ENCODE data around the gene SLC40A1.
"Not testable (repeated sequence)": the region's sequence is repeated elsewhere in the genome, so short reads cannot be mapped to it uniquely, and the experiment has no call there.

SLC40A1 gene

GRCh38 chr2:189614585-189614984 is 34.0 kb upstream of the SLC40A1 start:
- Histone ChIP-seq H3K4me3 (ENCODE audit: low read depth in 1 of 5, low read length in 5 of 5) (no peak overlapping the region), H3K36me3 (ENCODE audit: control insufficient read depth in 5 of 5, insufficient read depth in 5 of 5, low read length in 5 of 5) (no peaks in the 10 kb centered on the region), H3K9ac (ENCODE audit: low read length in 5 of 5) (no peak overlapping the region), H3K27me3 (ENCODE audit: control insufficient read depth in 5 of 5, insufficient read depth in 4 of 5, low read length in 5 of 5) (no peaks in the 10 kb centered on the region), H3K4me1 (ENCODE audit: control insufficient read depth in 5 of 5, insufficient read depth in 5 of 5, low read length in 5 of 5) (peaks cover 0 to 24% (median 15%) of the 10 kb centered on the region in 5 donors), H3K9me3 (ENCODE audit: control insufficient read depth in 5 of 5, low read length in 5 of 5) (no peaks in the 10 kb centered on the region), H3K27ac (ENCODE audit: low read depth, low read length) (no peak overlapping the region)

GRCh38 chr2:189613650-189614420 is 33.2 kb upstream of the SLC40A1 start:
- Histone ChIP-seq H3K27me3 (ENCODE audit: control insufficient read depth in 5 of 5, insufficient read depth in 4 of 5, low read length in 5 of 5) (no peaks in the 10 kb centered on the region), H3K9me3 (ENCODE audit: control insufficient read depth in 5 of 5, low read length in 5 of 5) (no peaks in the 10 kb centered on the region), H3K9ac (ENCODE audit: low read length in 5 of 5) (no peak overlapping the region), H3K27ac (ENCODE audit: low read depth, low read length) (peak overlapping the region; percentile 47), H3K4me3 (ENCODE audit: low read depth in 1 of 5, low read length in 5 of 5) (peak overlapping the region in 1 of 5 donors; percentile 73), H3K36me3 (ENCODE audit: control insufficient read depth in 5 of 5, insufficient read depth in 5 of 5, low read length in 5 of 5) (no peaks in the 10 kb centered on the region), H3K4me1 (ENCODE audit: control insufficient read depth in 5 of 5, insufficient read depth in 5 of 5, low read length in 5 of 5) (peaks cover 0 to 29% (median 17%) of the 10 kb centered on the region in 5 donors)

GRCh38 chr2:189613077-189613636 is 32.6 kb upstream of the SLC40A1 start:
- peak overlapping the region; percentile 47 for H3K27ac ChIP-seq (ENCODE audit: low read depth, low read length)

GRCh38 chr2:189610700-189611099 is 30.1 kb upstream of the SLC40A1 start:
- Histone ChIP-seq H3K4me3 (ENCODE audit: low read depth in 1 of 5, low read length in 5 of 5) (no peak overlapping the region), H3K36me3 (ENCODE audit: control insufficient read depth in 5 of 5, insufficient read depth in 5 of 5, low read length in 5 of 5) (no peaks in the 10 kb centered on the region), H3K9me3 (ENCODE audit: control insufficient read depth in 5 of 5, low read length in 5 of 5) (no peaks in the 10 kb centered on the region), H3K9ac (ENCODE audit: low read length in 5 of 5) (no peak overlapping the region), H3K27ac (ENCODE audit: low read depth, low read length) (no peak overlapping the region), H3K27me3 (ENCODE audit: control insufficient read depth in 5 of 5, insufficient read depth in 4 of 5, low read length in 5 of 5) (no peaks in the 10 kb centered on the region), H3K4me1 (ENCODE audit: control insufficient read depth in 5 of 5, insufficient read depth in 5 of 5, low read length in 5 of 5) (peaks cover 0 to 29% (median 17%) of the 10 kb centered on the region in 5 donors)

More at GRCh38 chr2:189613077-189613636, 32.6 kb upstream of the SLC40A1 start:
- Histone ChIP-seq H3K9ac (ENCODE audit: low read length in 5 of 5) (peak overlapping the region in 2 of 5 donors; percentile 41 to 44), H3K4me3 (ENCODE audit: low read depth in 1 of 5, low read length in 5 of 5) (peak overlapping the region; percentile 47 to 73 (median 54)), H3K9me3 (ENCODE audit: control insufficient read depth in 5 of 5, low read length in 5 of 5) (no peaks in the 10 kb centered on the region), H3K27me3 (ENCODE audit: control insufficient read depth in 5 of 5, insufficient read depth in 4 of 5, low read length in 5 of 5) (no peaks in the 10 kb centered on the region), H3K4me1 (ENCODE audit: control insufficient read depth in 5 of 5, insufficient read depth in 5 of 5, low read length in 5 of 5) (peaks cover 0 to 29% (median 17%) of the 10 kb centered on the region in 5 donors), H3K36me3 (ENCODE audit: control insufficient read depth in 5 of 5, insufficient read depth in 5 of 5, low read length in 5 of 5) (no peaks in the 10 kb centered on the region)

- H3K27me3 ChIP-seq (ENCODE audit: control insufficient read depth in 5 of 5, insufficient read depth in 4 of 5, low read length in 5 of 5) = no peaks in the 10 kb centered on the region
- peaks cover 0 to 29% (median 17%) of the 10 kb centered on the region in 5 donors for H3K4me1 ChIP-seq (ENCODE audit: control insufficient read depth in 5 of 5, insufficient read depth in 5 of 5, low read length in 5 of 5)
- H3K9ac ChIP-seq (ENCODE audit: low read length in 5 of 5) = no peak overlapping the region
- no peak overlapping the region for H3K4me3 ChIP-seq (ENCODE audit: low read depth in 1 of 5, low read length in 5 of 5)
- H3K9me3 ChIP-seq (ENCODE audit: control insufficient read depth in 5 of 5, low read length in 5 of 5) = no peaks in the 10 kb centered on the region
- H3K27ac ChIP-seq (ENCODE audit: low read depth, low read length) = peak overlapping the region; percentile 27
- no peaks in the 10 kb centered on the region for H3K36me3 ChIP-seq (ENCODE audit: control insufficient read depth in 5 of 5, insufficient read depth in 5 of 5, low read length in 5 of 5)
Observed at GRCh38 chr2:189609853-189610252, 29.3 kb upstream of the SLC40A1 start.

- Histone ChIP-seq H3K36me3 (ENCODE audit: control insufficient read depth in 5 of 5, insufficient read depth in 5 of 5, low read length in 5 of 5) (no peaks in the 10 kb centered on the region), H3K9ac (ENCODE audit: low read length in 5 of 5) (no peak overlapping the region), H3K9me3 (ENCODE audit: control insufficient read depth in 5 of 5, low read length in 5 of 5) (no peaks in the 10 kb centered on the region), H3K4me3 (ENCODE audit: low read depth in 1 of 5, low read length in 5 of 5) (no peak overlapping the region), H3K4me1 (ENCODE audit: control insufficient read depth in 5 of 5, insufficient read depth in 5 of 5, low read length in 5 of 5) (peaks cover 0 to 29% (median 17%) of the 10 kb centered on the region in 5 donors), H3K27ac (ENCODE audit: low read depth, low read length) (peak overlapping the region; percentile 27), H3K27me3 (ENCODE audit: control insufficient read depth in 5 of 5, insufficient read depth in 4 of 5, low read length in 5 of 5) (no peaks in the 10 kb centered on the region)
Observed at GRCh38 chr2:189609423-189609816, 28.8 kb upstream of the SLC40A1 start.

- Histone ChIP-seq H3K9me3 (ENCODE audit: control insufficient read depth in 5 of 5, low read length in 5 of 5) (no peaks in the 10 kb centered on the region), H3K27ac (ENCODE audit: low read depth, low read length) (peak overlapping the region; percentile 27), H3K9ac (ENCODE audit: low read length in 5 of 5) (no peak overlapping the region), H3K4me1 (ENCODE audit: control insufficient read depth in 5 of 5, insufficient read depth in 5 of 5, low read length in 5 of 5) (peaks cover 0 to 29% (median 15%) of the 10 kb centered on the region in 5 donors), H3K4me3 (ENCODE audit: low read depth in 1 of 5, low read length in 5 of 5) (no peak overlapping the region), H3K27me3 (ENCODE audit: control insufficient read depth in 5 of 5, insufficient read depth in 4 of 5, low read length in 5 of 5) (no peaks in the 10 kb centered on the region), H3K36me3 (ENCODE audit: control insufficient read depth in 5 of 5, insufficient read depth in 5 of 5, low read length in 5 of 5) (no peaks in the 10 kb centered on the region)
Observed at GRCh38 chr2:189608795-189609422, 28.3 kb upstream of the SLC40A1 start.

- H3K27ac ChIP-seq (ENCODE audit: low read depth, low read length) = no peak overlapping the region
- H3K4me3 ChIP-seq (ENCODE audit: low read depth in 1 of 5, low read length in 5 of 5) = no peak overlapping the region
- no peaks in the 10 kb centered on the region for H3K36me3 ChIP-seq (ENCODE audit: control insufficient read depth in 5 of 5, insufficient read depth in 5 of 5, low read length in 5 of 5)
- no peaks in the 10 kb centered on the region for H3K9me3 ChIP-seq (ENCODE audit: control insufficient read depth in 5 of 5, low read length in 5 of 5)
- H3K27me3 ChIP-seq (ENCODE audit: control insufficient read depth in 5 of 5, insufficient read depth in 4 of 5, low read length in 5 of 5) = no peaks in the 10 kb centered on the region
- H3K9ac ChIP-seq (ENCODE audit: low read length in 5 of 5) = no peak overlapping the region
- H3K4me1 ChIP-seq (ENCODE audit: control insufficient read depth in 5 of 5, insufficient read depth in 5 of 5, low read length in 5 of 5) = peaks cover 0 to 22% (median 9%) of the 10 kb centered on the region in 5 donors
Observed at GRCh38 chr2:189608170-189608569, 27.6 kb upstream of the SLC40A1 start.

- Histone ChIP-seq H3K4me1 (ENCODE audit: control insufficient read depth in 5 of 5, insufficient read depth in 5 of 5, low read length in 5 of 5) (no peaks in the 10 kb centered on the region), H3K27ac (ENCODE audit: low read depth, low read length) (no peak overlapping the region), H3K9ac (ENCODE audit: low read length in 5 of 5) (no peak overlapping the region), H3K27me3 (ENCODE audit: control insufficient read depth in 5 of 5, insufficient read depth in 4 of 5, low read length in 5 of 5) (no peaks in the 10 kb centered on the region), H3K4me3 (ENCODE audit: low read depth in 1 of 5, low read length in 5 of 5) (no peak overlapping the region), H3K9me3 (ENCODE audit: control insufficient read depth in 5 of 5, low read length in 5 of 5) (no peaks in the 10 kb centered on the region), H3K36me3 (ENCODE audit: control insufficient read depth in 5 of 5, insufficient read depth in 5 of 5, low read length in 5 of 5) (no peaks in the 10 kb centered on the region)
Observed at GRCh38 chr2:189602233-189602632, 21.6 kb upstream of the SLC40A1 start.

- H3K9me3 ChIP-seq (ENCODE audit: control insufficient read depth in 5 of 5, low read length in 5 of 5); H3K9ac ChIP-seq (ENCODE audit: low read length in 5 of 5); H3K36me3 ChIP-seq (ENCODE audit: control insufficient read depth in 5 of 5, insufficient read depth in 5 of 5, low read length in 5 of 5); H3K27me3 ChIP-seq (ENCODE audit: control insufficient read depth in 5 of 5, insufficient read depth in 4 of 5, low read length in 5 of 5); H3K4me3 ChIP-seq (ENCODE audit: low read depth in 1 of 5, low read length in 5 of 5); H3K27ac ChIP-seq (ENCODE audit: low read depth, low read length); H3K4me1 ChIP-seq (ENCODE audit: control insufficient read depth in 5 of 5, insufficient read depth in 5 of 5, low read length in 5 of 5): not testable (repeated sequence)
Observed at GRCh38 chr2:189601652-189602051, 21.1 kb upstream of the SLC40A1 start.
